Subcutaneous preadipocyte (primary cell): ENCODE measurements around the gene CSRP2. TPM values are rescaled to one million over a fixed set of nuclear protein-coding genes. Genes with fewer than 3 reads are reported as not detected.

Experiments used
- total RNA-seq: library from RNA; depleted of rRNA; stranded (reverse); fragments of >200 nt; gene quantifications from 2 replicates; pipeline ENCODE4 v1.2.3, GENCODE V29; 2012

Gene CSRP2
- total RNA-seq = 0.73 and 2.5 TPM in 2 replicates

GRCh38 chr12:76878899-76879709 lies at the start of gene CSRP2:
Gene CSRP2, minus strand, starts transcription at chr12:76879019. Its CDS starts 12,759 bp downstream, at chr12:76866260.

Other genes with a start within 250 kb of the CSRP2 start
- 40.1 and 46.3 TPM in 2 replicates for gene ZDHHC17, start 114.9 kb downstream of the CSRP2 start, total RNA-seq
- 7.3 and 14.1 TPM in 2 replicates for gene E2F7, start 186.6 kb upstream of the CSRP2 start, total RNA-seq